Measurements from ENCODE around the gene ATRIP. TPM values are rescaled to one million over a fixed set of nuclear protein-coding genes. Genes with fewer than 3 reads are reported as not detected.

The ATRIP gene
- total and polyA plus RNA-seq, 2 of the 8 experiments (the other 6 are each of a cell fraction or from before 2014, with no cell fraction given) = 18.5 to 20.2 TPM

DNA sequence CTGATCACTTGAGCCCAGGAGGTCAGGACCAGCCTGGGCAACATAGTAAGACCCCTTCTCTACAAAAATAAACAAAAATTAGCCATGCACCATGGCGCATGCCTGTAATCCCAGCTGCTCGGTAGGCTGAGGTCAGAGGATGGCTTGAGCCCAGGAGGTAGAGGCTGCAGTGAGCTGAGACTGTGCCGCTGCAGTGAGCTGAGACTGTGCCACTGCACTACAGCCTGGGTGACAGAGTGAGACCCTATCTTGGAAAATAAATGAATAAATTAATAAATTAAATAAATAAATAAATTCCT is 46.6 kb downstream of the ATRIP start (continued):
- no peak for TF ChIP-seq KDM4A (IDR thresholded peaks at IDR 0.05; ENCODE audit: low read depth, low read length, severe bottlenecking)

Measured in H1 (cell line).